GM20431 (cell line): ENCODE data around the gene SSX7.
"Not testable (repeated sequence)": the region's sequence is repeated elsewhere in the genome, so short reads cannot be mapped to it uniquely, and the experiment has no call there.

ENCODE experiments used
- in situ Hi-C: fragments of 300-500 bp; cut with MseI, MboI; formaldehyde crosslinking; loops from one replicate; pipeline ENCODE4 v1.15.0; 2020; ENCODE audit warnings: low sequenced_read_pairs; ENCODE audit not compliant: unreplicated experiment

The SSX7 gene, protein sequence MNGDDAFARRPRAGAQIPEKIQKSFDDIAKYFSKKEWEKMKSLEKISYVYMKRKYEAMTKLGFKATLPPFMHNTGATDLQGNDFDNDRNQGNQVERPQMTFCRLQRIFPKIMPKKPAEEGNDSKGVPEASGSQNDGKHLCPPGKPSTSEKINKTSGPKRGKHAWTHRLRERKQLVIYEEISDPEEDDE

DNA sequence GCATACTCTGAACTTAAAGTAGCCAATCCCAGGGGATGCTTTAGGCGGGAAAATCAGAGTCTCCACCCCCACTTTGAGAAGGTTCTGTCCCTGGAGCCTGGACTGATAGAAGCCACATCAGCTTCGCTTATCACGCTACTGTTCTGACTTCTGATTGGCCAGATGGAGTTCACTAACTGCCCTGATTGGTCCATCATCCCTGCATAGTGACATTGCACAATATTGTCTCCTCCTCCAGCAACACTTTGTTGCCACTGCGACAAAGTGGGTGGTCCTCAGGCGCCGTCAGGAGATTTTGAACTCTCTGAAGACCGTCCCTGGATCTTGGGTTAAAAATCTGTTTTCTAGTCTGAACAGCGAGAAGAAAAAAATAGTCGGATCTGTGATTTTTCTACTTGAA, at the start of gene SSX7:
SSX7 (minus strand) TSS at position 101 of the 400 bp plus-strand sequence. CDS start 1,428 bp downstream, outside the sequence.
- in situ Hi-C loops, result not testable (repeated sequence)

DNA sequence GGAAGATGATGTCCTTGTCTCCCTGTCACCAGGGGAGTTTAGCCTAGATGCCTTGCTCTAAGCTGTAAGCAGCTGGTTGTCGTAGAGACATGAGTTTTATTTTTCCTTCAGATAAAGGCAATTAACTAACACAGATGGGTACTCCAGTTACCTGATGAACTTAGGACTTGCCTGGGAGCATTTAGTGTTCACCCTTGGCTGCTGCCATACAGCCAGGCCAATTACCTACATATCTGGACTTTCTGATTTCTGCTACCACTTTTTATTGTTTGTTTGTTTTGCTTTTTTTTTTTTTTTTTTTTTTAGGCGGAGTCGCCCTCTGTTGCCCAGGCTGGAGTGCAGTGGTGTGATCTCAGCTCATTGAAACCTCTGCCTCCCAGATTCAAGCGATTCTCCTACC, 37.3 kb upstream of the SSX7 start:
- in situ Hi-C loops, result not testable (repeated sequence)

DNA sequence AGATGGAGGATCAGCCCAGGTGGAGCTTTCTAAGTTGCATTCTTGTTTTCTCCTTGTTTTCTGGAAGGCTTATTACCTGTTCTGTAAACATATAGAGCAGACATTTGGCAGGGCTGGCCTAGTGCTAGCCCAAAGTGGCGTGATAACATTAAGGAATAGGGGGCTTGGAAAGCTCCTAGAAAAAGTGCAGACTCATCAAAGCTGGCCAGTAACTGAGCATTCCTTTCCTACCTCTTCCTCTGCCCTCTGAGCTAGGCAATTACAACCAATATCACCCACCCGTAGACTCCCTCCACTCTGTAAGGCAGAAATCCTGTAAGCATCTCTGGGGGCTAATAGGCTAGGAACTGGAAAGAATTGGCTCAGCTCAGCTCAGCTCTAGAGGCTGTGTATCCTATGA, 7.5 kb upstream of the SSX7 start:
- in situ Hi-C loops, result not testable (repeated sequence)

DNA sequence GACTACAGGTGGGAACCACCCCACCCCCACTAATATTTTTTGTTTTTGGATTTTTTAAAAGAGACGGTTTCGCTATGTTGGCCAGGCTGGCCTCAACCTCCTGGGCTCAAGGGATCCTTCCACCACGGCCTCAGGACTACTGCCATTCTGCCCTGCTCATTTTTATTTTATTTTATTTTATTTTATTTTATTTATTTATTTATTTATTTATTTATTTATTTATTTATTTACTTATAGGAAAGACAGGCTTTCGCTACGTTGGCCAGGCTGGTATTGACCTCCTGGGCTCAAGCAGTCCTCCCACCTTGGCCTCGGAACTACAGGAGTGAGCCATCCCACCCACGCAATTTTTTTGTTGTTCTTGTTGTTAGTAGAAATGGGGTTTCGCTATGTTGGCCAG, 775 bp upstream of the SSX7 start:
- in situ Hi-C loops, result not testable (repeated sequence)

DNA sequence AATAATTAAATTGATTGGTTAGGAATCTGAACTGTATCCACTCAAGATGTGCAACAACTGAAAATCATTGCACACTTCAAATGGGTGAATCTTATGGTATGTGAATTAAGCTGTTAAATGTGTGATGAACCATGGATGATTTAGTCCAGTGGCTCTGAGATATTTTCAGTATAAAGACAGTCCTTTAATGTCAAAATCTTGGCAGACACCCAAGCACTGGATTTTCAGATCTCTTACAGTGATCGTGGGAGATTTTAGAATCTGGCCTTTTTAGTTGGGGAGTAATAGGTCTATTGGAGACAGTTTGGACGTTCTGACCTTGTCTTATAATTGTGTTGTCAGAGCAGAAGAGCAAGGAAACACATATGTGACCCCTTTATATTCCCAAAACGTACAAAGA, 4.0 kb downstream of the SSX7 start:
- in situ Hi-C loops, result not testable (repeated sequence)

DNA sequence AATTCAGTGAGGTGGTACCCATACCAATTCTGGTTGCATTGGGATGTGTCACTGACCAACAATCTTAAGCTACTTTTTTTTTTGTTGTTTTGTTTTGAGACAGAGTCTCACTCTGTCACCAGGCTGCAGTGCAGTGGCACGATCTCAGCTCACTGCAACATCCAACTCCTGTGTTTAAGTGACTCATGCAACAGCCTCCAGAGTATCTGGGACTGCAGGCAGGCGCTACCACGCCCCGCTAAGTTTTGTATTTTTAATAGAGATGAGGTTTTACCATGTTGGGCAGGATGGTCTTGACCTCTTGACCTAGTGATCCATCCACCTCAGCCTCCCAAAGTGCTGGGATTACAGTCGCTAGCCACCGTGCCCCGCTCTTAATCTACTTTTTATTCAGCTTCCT, 5.7 kb downstream of the SSX7 start:
- in situ Hi-C loops, result not testable (repeated sequence)

DNA sequence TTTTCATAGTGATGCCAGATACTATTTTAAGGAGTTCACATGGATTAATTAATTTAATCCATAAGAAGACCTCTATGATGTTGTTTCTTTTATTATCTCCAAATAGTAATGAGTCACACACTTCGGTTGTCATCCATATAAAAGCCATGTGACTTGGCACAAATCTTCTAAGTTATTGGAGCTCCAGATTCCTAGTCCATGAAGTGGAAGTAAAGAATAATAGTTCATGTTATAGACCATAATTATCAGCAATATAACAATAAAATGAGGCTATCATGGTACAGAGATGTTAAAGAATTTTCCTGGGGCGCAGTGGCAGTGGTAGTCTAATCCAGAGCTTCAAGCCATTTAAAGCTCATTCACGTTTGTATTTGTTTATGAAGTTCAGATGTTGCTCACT, 26.2 kb downstream of the SSX7 start:
- in situ Hi-C loops, result not testable (repeated sequence)

DNA sequence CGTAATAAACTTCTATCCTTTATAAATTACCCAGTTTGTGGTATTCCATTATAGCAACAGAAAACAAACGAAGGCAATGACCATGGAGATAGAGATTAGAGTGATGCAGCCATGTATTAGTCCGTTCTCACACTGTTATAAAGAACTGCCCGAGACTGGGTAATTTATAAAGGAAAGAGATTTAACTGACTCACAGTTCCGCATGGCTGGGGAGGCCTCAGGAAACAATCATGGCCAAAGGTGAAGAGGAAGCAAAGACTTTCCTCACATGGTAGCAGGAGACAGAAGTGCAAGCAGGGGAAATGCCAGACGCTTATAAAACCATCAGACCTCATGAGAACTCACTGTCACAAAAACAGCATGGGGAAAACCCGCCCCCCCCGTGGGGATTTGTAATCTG, 34.0 kb downstream of the SSX7 start:
- in situ Hi-C loops, result not testable (repeated sequence)

DNA sequence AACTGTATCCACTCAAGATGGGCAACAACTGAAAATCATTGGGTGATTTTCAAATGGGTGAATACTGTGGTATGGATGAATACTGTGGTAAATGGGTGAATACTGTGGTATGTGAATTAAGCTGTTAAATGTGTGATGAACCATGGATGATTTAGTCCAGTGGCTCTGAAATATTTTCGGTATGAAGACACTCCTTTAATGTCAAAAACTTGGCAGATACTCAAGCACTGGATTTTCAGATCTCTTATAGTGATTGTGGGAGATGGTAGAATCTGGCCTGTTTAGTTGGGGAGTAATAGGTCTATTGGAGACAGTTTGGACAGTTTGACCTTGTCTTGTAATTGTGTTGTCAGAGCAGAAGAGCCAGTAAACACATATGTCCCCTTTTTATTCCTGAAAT, 45.7 kb downstream of the SSX7 start:
- in situ Hi-C loops, result no loop called here

DNA sequence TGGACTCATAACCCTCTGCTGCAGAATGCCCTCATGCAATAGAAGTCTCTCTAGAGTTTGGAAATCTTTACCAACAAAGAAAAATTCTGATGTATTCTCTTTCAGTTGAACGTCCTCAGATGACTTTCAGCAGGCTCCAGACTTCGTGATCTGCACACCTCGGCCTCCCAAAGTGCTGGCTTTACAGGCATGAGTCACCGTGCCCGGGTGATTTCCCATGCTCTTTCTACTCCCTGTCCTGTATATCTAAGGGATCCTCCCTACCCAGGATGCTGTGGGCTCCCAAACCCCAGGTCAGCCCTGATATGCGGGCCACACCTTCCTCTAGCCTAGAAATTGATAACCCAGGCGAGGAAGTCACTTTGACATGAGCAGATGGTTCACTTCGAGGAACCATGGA, 51.5 kb downstream of the SSX7 start:
- in situ Hi-C loops, result not testable (repeated sequence)

DNA sequence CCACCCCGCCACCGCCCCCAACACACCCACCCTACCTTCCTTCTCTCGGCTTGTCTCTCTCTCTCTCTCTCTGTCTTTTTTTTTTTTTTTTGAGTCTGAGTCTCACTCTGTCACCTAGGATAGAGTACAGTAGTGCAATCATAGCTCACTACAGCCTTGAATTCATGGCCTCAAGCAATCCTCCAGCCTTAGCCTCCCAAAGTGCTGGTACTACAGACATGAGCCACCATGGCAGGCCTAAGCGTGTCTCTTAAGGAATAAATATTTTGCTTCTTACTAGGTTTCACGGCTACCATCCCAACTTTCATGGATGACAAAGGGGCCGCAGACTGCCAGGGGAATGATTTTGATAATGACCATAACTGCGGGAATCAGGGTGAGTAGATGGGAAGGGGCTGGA, 55.8 kb downstream of the SSX7 start:
- in situ Hi-C loops, result no loop called here

DNA sequence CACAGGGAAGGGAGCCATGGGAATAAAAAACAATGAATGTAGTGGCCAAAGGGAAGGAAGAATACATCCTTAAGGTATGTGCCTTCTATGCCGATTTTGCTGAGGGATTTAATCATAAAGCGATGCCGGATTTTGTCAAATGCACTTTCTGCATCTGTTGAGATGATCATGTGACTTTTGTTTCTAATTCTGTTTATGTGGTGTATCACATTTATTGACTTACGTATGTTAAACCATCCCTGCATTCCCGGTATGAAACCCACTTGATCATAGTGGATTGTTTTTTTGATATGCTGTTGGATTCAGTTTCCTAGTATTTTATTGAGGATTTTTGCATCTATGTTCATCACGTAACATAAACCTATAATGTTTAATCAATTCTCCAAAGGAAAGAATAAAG, 60.0 kb downstream of the SSX7 start:
- in situ Hi-C loops, result no loop called here
